GM19468 (cell line): ENCODE measurements around the gene GPR68.
"Not testable (repeated sequence)": the region's sequence is repeated elsewhere in the genome, so short reads cannot be mapped to it uniquely, and the experiment has no call there.

Source experiments
- ATAC-seq: cut with Tn5 transposase; IDR thresholded peaks from one replicate; pipeline ENCODE4 v1.9.1; 2021; ENCODE audit warnings: mild to moderate bottlenecking, moderate library complexity, moderate number of reproducible peaks; ENCODE audit not compliant: unreplicated experiment; ENCODE audit errors: extremely low read depth

Gene GPR68

DNA sequence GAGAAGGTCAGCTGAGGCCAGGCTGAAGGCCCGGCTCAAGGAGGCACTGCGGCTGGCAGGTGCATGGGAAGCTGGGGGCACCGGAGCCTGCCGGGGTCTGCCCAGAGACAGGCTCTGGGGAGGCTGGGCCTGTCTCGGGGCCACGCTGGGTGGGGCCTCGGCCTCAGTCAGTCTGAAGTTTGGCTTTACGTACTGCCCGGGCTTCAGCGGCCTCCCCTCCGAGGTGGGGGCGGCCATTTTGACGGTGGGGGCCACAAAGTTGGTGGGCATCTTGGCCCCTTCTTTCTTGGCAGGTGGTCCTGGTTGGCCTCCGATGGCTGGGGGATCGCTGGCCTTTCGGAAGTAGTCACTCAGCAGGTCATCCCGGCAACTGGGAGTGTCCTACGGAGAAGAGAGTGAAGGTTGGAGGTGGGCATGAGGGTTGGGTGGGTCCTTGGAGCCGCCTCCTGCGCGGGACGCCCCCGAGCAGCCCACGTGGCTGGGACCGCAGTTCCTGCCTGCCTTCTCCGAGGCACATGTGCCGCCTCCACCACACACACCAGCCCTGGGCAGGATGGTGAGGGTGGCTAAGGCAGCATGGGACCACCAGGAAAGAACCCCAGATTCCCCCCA is 28.9 kb upstream of the GPR68 start:
- ATAC-seq, result no peak

DNA sequence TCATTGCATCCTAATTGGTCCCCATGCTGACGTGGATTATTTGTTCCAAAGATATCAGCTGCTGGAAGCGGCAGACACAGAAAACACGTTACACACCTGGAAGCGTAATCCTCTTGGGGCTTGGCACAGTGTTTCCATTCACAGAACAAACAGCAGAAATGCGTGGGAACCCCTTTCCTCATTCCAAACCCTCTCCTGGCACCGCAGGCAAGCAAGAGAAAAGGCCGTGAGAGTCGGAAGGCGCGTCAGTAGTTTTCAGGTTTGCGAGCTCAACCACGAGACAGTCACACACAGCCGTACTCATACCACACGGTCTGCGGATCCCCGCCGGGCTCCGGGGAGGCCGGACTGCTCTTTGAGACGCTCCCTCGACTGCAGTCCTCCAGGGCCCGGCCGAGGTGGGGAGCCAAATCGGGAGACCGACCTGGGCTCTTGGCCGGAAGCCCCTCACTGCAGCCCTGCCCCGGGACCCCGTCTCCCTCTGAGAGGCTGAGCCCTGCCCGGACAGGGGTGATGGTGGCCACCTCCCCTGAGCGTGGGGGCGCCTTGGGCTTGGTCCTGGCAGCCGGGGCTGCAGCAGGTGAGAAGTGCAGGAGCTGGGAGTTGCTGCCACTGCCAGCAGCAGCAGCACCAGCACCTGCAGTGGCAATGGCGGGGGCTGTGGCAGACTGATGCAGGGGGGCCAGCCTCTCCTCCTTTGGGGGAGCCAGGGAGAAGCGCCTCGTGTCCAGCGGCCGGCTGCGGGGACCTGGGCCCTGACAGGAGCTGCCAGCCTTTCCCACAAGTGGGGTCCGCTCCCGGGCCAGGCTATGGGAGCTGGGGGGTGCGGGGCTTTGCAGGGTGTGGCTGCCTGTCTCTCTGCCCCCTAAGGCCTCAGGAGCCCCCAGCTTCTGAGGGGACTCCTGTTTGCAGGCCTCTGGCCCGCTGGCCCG is 28.1 kb upstream of the GPR68 start:
- no peak for ATAC-seq

- no peak for ATAC-seq
These were observed 27.1 kb upstream of the GPR68 start for GRCh38 chr14:91271639-91272038.

DNA sequence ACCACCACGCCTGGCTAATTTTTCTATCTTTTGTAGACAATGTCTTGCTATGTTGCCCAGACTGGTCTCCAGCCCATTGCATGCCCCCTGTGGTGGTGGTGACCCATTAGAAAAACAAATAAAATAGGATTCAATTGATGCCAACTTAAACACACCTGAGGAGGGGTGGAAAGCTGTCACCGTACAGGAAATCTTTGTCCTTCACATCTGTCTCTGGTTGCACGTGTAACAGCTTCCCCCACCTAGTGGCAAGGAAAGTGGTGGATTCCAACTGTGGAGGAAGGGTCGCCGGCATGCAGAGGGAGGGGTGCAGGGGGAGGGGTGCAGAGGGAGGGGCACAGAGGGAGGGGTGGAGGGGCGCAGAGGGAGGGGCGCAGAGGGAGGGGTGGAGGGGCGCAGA is 26.1 kb upstream of the GPR68 start:
- ATAC-seq, result no peak

DNA sequence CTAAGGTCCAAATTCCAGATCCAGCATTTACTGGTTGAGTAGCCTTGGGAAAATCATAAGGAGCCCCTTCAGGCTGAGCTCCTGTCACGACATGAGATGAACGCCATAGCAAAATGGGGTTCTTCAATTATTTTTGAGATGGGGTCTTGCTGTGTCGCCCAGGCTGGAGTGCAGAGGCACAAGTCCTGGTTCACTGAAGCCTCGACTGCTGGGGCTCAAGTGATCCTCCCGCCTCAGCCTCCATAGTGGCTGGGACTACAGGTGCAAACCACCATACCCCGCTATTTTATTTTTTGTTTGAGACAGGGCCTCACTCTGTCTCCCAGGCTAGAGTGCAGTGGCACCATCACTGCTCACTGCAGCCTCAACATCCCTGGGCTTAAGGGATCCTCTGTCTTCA is 25.7 kb upstream of the GPR68 start:
- no peak for ATAC-seq

DNA sequence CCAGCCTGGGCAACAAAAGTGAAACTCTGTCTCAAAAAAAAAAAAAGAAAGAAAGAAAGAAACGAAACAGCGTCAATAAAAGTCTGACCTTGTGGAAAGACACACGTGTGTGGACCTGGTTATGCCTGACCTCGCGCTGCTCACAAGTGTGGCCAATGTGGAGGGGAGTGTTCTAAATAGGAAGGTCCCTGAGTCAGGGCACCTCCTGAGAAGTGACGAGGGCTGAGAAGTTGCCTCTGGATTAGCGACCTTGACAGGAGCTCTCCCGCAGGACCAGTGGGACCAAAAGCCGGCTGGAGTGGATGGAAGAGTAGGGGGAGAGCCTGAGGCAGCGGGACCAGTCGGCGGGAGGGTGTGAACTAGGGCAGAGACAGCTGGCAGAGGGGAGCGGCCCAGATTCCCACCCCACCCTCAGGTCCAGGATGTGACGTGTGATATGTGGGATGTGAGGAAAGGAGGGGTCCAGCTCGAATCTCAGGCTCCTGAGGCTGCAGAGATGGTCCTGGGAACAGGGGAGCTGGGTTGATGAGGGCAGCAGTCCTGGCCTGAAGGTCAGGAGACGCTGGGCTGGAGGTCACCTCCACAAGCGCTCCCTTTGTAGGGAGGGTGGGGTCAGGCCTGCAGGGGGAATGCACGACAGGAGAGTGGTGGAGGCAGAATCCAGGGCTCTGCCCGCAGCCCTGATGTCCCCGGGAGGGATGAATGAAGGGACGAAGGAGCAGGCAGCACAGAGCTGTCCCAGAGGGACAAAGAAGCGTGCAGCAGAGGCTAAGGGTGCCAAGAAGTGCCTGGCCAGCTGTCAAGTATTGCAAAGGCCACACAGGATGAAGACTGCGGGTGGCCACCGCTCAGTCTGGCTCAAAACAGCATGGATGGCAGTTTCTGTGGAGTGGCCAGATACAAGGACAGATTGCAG is 24.8 kb upstream of the GPR68 start:
- no peak for ATAC-seq

DNA sequence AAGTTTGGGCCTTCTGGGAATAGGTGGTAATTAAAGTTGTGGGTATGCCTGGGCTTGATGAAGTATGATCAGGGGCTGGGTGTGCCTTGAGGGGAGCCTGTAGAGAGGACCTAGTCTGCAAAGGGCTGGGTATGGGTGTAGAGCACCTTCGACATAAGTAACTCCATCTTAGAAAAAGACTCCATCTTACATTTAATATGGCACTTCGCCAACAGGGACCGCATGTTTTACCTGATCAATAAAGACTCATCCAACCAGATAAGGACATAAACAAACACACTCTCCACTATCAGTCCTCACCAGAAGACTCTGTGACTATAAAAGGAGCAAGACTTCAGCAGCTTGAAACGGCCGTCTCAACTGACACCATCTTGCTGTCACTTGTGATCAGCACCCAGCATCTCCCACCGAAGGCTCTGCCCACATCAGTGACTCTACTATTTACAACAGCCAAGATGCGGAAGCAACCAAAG is 23.5 kb upstream of the GPR68 start:
- no peak for ATAC-seq

- ATAC-seq, result not testable (repeated sequence)
These were observed 21.8 kb upstream of the GPR68 start for GRCh38 chr14:91266276-91266675.

- no peak for ATAC-seq
These were observed 20.9 kb upstream of the GPR68 start for GRCh38 chr14:91265404-91265803.

DNA sequence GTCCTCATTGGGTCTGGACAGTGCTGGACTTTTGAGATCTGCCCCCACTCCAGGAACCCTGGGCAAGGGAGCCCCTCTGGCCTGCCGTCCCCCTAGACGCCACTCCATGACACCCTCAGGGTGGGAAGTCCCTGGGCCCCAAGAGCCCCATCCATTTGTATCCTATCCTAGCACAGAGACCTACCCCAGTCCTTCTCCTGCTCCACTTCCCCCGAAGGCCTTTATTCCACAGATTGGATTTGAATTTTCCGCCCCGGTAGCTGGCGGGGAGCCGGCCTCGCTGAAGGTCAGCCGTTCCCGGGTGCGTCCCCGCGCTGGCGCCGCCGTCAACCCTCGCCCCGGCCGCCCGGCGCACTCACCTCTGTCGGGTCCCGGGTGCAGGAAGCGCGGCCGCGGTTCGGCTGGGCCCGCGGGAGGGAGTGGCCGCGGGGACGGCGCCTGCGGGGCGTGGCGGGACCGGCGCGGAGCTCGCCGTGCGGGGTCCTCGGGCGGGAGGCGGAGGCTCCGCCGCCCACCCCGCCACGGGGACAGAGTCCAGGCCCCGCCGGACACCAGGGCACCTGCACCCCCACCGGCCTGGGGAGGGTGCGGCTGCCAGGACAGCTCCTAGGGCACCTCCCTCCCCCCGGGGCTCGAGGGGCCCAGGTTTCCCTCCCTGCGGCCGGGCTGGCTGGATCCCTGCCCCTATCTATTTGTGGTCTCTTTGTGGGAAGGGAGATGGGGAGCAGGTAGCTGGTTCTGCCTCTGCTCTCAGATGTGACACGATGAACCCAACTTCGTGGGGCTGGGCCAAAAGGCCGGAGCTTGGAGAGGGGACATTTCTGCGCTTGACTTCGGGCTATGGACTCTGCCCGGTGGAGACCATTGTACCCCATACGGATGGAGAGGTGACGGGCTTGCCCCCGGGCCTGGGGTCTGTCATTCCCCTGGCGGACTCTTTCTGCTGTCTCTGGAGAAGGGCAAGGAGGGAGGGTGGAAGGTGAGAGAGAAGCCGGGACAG is 19.9 kb upstream of the GPR68 start:
- no peak for ATAC-seq

- no peak for ATAC-seq
These were observed 18.8 kb upstream of the GPR68 start for GRCh38 chr14:91263329-91263728.

- ATAC-seq, result no peak
These were observed 17.6 kb upstream of the GPR68 start for GRCh38 chr14:91261986-91262549.

DNA sequence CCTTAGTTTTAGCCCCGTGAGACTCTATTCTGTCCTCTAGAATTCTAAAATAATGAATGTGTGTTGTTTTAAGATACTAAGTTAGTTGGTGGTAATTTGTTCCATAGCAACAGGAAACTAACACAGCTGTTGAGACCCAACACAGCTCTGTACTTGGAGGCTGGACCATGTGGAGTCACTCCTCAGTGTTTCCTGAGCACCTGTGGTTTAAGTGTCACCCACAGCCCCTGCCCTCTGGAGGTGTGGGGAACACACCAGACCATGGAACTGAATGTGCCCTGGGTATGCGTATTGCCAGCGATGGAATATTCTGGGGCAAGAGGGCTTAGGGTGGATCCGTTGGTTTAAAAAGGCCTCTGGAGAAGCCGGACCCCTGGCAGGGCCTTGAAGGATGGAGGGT is 16.6 kb upstream of the GPR68 start:
- no peak for ATAC-seq

- no peak for ATAC-seq
These were observed 14.4 kb upstream of the GPR68 start for GRCh38 chr14:91258876-91259275.

DNA sequence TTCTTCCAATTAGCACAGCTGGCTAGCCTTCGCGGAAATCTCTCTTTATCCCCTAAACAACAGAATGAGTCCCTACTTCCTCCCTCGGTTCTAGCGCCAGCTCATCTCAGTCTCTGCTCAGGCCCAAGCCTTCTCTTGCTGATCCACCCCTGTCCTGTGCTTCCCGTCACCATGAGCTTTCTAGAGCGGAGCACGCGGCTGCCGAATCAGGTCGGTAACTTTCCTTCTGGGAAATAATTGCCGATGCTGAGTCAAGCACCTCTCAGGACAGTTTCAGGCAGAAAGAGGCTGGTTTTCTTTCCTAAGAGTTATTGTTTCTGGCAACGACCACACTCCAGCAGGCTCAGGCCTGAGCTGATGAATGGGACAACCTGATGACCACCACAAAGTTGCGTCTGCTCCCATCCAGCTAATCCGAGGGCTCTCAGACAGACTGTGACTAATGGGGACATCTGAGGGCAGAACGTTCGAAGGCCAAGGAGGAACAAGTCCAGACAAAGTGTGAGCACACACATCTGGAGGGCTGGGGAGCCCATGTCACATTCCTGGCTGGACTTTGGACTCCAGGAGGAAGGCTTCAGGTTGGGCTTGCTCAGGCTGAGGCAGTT is 13.6 kb upstream of the GPR68 start:
- ATAC-seq, result no peak

DNA sequence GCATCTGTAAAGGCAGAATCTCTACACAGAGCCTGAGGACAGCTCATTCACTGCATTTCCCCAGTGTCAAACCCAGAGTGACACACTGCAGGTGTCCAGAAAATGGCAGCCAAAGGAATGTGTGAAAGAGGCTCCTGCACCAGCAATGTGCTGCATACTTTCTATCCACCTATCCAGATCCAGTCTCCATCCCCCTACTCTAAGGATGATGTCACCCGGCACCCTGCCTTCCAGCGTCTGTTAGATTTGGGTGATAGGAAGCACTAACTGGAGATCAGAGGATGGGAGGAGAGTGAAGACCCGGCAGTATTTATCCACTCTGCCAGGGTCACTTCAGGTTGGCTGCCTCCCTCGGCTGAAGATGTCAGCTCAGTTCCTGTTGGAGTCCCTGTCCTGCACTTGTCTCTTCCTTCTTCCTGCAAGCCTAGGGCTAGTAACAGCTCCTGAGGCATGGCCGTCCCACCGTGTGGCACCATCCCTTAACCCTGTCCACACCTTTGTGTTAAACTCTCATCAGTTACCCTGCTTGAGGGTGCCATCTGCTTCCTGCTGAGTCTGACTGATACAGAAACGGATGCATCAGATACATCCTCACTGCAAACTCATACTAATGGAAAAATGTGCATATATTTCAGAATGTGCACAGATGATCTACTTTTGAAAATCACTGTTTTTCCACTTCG is 13.0 kb upstream of the GPR68 start:
- ATAC-seq, result no peak

- ATAC-seq, result no peak
These were observed 12.2 kb upstream of the GPR68 start for GRCh38 chr14:91256661-91257060.

DNA sequence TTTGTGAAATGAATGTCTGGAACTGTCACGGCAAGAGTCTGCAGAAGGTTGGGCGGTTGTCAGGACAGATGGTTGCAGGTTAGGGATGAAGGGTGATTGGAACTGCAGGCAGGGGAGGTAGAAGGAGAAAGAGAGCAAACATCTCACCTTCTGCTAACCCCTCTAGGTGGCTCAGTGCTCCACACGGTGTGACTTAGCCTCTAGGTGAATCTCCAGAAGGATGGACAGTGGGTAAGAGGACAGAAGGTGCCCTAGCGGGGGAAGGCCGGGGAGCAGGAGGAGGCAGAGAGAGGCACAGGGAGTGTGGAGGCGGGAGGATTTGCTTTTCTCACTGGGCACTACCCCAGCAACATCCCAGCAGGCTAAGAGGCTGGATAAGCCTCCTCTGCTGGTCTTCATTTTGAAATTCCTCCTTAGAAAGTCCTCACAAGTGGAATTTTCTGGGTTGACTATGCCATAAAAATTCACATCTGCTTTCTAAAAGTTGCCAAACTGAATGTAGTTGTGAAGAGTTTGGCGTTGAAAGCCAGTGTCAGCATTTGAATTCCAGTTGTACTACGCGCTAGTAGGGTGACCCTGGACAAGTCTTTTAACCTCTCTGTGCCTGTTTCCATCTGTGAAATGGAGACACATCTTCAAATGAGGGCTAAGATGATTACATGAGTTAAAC is 10.7 kb upstream of the GPR68 start:
- ATAC-seq, result no peak
